Measurements from ENCODE around the gene SIGMAR1.
A peak's percentile ranks its signal among the peaks of the same experiment; 100 is the strongest.

Gene SIGMAR1

GRCh38 chr9:34601937-34602573 lies 35.5 kb downstream of the SIGMAR1 start:
- DNase-seq: no peak

GRCh38 chr9:34600908-34601307 lies 36.7 kb downstream of the SIGMAR1 start:
- DNase-seq: no peak

GRCh38 chr9:34599546-34599945 lies 38.0 kb downstream of the SIGMAR1 start:
- no peak for DNase-seq

- DNase-seq: no peak
These were observed 43.4 kb downstream of the SIGMAR1 start for GRCh38 chr9:34594177-34594576.

GRCh38 chr9:34592895-34593601 lies 44.5 kb downstream of the SIGMAR1 start:
- no peak for DNase-seq

- no peak for DNase-seq
These were observed 45.4 kb downstream of the SIGMAR1 start for GRCh38 chr9:34591917-34592866.

GRCh38 chr9:34591248-34591916 lies 46.2 kb downstream of the SIGMAR1 start:
- DNase-seq: peak; percentile 84 to 88

- DNase-seq: peak; percentile 28 to 30
These were observed 47.0 kb downstream of the SIGMAR1 start for GRCh38 chr9:34590381-34591247.

- DNase-seq: peak in 1 of 2 experiments; percentile 19
These were observed 47.8 kb downstream of the SIGMAR1 start, which contains the start of gene CNTFR for GRCh38 chr9:34589636-34590380. Gene CNTFR, minus strand, starts transcription at chr9:34589724. Its CDS starts 20,743 bp downstream, at chr9:34568981.

- no peak for DNase-seq
These were observed 48.6 kb downstream of the SIGMAR1 start for GRCh38 chr9:34588671-34589635.

GRCh38 chr9:34587271-34587670 lies 50.3 kb downstream of the SIGMAR1 start:
- DNase-seq: no peak

GRCh38 chr9:34585946-34586669 lies 51.5 kb downstream of the SIGMAR1 start:
- DNase-seq: no peak

- no peak for DNase-seq
These were observed 52.6 kb downstream of the SIGMAR1 start for GRCh38 chr9:34584970-34585369.
